Prostate gland (tissue), 2 donors: Measurements from ENCODE around the gene PSMG1. TPM values are rescaled to one million over a fixed set of nuclear protein-coding genes. Genes with fewer than 3 reads are reported as not detected.
"Not testable (repeated sequence)": the region's sequence is repeated elsewhere in the genome, so short reads cannot be mapped to it uniquely, and the experiment has no call there.

ENCODE experiments used
- DNase-seq: peaks from one replicate; pipeline ENCODE4 v3.0.0-alpha.2; 2019; ENCODE audit warnings: low spot score
- H3K27ac ChIP-seq, 2 donors: fragments of 200-600 bp; sonication (generic); 2 replicates each; pipeline ENCODE4 v1.5.1; 2017 to 2019
- H3K27me3 ChIP-seq: fragments of 200-600 bp; sonication (generic); replicated peaks from 2 replicates; pipeline ENCODE4 v1.5.1; 2019; ENCODE audit not compliant: insufficient read depth
- H3K36me3 ChIP-seq, 2 donors: fragments of 200-600 bp; sonication (generic); 1 replicate in 1 of 2; 2 replicates in 1 of 2; pipeline versions ENCODE4 v1.5.1 to v1.8.1; 2017 to 2019
- H3K4me1 ChIP-seq: fragments of 200-600 bp; sonication (generic); replicated peaks from 2 replicates; pipeline ENCODE4 v1.5.1; 2019
- H3K4me3 ChIP-seq, 2 donors: fragments of 200-600 bp; sonication (generic); 2 replicates each; pipeline ENCODE4 v1.5.1; 2017 to 2019
- H3K9me3 ChIP-seq: fragments of 200-600 bp; sonication (generic); 2 replicates; pipeline ENCODE4 v1.5.1; 2017
- POLR2A ChIP-seq: fragments of 450-650 bp; IDR thresholded peaks from one replicate; pipeline ENCODE4 v1.6.1; 2016; ENCODE audit warnings: antibody characterized with exemption, mild to moderate bottlenecking
- POLR2AphosphoS5 ChIP-seq: sonication (generic); formaldehyde crosslinking; IDR thresholded peaks from one replicate; pipeline ENCODE4 v1.6.1; 2017; ENCODE audit warnings: antibody characterized with exemption
- WGBS: methylation state at CpG from one replicate; pipeline ENCODE4 v1.1.5; 2018; 5-methylcytosine and 5-hydroxymethylcytosine counted together
- intact Hi-C: fragments of 100-400 bp; cut with DNase I; formaldehyde crosslinking; loops from one replicate; pipeline ENCODE4 v1.14.2; 2022
- total RNA-seq, 2 donors: library from RNA; depleted of rRNA; stranded (reverse); fragments of >200 nt; gene quantifications; one replicate each; pipeline ENCODE4 v1.1.0, GENCODE V29; 2016
- TF ChIP-seq, protein P1 (sequence below), 4 experiments: fragments of 200-600 bp in 2 of 4; fragments of 450-650 bp in 2 of 4; sonication (generic) in 2 of 4; IDR thresholded peaks; 1 replicate in 3 of 4; 2 replicates in 1 of 4; pipeline ENCODE4 v1.5.1; 2016 to 2019; ENCODE audit warnings: antibody characterized with exemption in 4 of 4, mild to moderate bottlenecking in 2 of 4, moderate library complexity in 2 of 4

Gene PSMG1
- total RNA-seq, 2 donors from 2014 or later, result 16.7 to 37.1 TPM

DNA sequence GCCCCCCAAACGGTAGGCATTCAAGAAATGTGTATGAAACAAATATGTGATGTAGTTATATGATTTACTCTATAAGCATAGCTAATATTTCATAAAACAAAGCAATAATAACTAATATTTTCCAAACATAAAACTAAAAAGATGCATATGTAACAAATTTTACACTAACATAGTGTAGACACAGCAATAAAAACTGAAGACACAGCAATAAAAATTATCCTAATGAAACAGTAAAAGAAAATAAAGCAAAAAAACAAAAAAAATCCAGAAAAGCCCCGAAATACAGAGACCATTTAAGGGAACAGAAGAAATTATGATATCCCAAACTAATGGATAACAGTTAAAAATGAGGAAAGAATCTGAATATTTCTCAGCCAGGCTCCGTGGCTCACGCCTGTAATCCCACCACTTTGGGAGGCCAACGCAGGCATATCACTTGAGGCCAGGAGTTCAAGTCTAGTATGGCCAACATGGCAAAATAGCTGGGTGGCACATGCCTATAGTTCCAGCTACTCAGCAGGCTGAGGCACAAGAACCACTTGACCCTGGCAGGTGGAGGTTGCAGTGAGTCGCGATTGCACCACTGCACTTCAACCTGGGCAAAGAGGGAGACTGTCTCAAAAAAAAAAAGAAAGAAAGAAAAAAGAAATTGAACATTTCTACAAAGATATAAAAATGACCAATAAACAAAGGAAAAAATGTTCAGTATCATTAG, 38.2 kb upstream of the PSMG1 start:
- H3K27ac ChIP-seq, result no peak overlapping the region
- WGBS, result 96% methylated on average over 7 of the region's 7 CpGs
- no peaks in the 10 kb centered on the region for H3K9me3 ChIP-seq
- no peak for DNase-seq
- no peak overlapping the region for H3K4me3 ChIP-seq
- no peaks in the 10 kb centered on the region for H3K36me3 ChIP-seq
- H3K27me3 ChIP-seq, result no peaks in the 10 kb centered on the region
- TF ChIP-seq POLR2AphosphoS5 (no peak), POLR2A (no peak)
- TF ChIP-seq, protein P1, sequence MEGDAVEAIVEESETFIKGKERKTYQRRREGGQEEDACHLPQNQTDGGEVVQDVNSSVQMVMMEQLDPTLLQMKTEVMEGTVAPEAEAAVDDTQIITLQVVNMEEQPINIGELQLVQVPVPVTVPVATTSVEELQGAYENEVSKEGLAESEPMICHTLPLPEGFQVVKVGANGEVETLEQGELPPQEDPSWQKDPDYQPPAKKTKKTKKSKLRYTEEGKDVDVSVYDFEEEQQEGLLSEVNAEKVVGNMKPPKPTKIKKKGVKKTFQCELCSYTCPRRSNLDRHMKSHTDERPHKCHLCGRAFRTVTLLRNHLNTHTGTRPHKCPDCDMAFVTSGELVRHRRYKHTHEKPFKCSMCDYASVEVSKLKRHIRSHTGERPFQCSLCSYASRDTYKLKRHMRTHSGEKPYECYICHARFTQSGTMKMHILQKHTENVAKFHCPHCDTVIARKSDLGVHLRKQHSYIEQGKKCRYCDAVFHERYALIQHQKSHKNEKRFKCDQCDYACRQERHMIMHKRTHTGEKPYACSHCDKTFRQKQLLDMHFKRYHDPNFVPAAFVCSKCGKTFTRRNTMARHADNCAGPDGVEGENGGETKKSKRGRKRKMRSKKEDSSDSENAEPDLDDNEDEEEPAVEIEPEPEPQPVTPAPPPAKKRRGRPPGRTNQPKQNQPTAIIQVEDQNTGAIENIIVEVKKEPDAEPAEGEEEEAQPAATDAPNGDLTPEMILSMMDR (IDR thresholded peaks at IDR 0.05), result no peak
- intact Hi-C loops, result no loop called here
- H3K4me1 ChIP-seq, result no peaks in the 10 kb centered on the region

DNA sequence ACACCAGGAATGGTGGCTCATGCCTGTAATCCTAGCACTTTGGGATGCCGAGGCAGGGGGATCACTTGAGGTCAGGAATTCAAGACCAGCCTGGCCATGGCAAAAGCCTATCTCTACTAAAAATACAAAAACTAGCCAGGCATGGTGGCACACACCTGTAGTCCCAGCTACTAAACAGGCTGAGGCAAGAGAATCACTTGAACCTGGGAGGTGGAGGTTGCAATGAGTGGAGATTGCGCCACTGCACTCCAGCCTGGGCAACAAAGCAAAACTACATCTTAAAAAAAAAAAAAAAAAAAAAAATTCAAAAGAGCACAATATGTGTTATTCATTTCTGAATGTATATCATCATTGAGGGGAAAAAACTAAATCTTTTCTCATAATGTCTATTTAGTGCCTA, 37.6 kb upstream of the PSMG1 start:
- DNase-seq, H3K36me3 ChIP-seq, H3K27ac ChIP-seq, H3K27me3 ChIP-seq, H3K4me3 ChIP-seq, H3K9me3 ChIP-seq, intact Hi-C loops, H3K4me1 ChIP-seq: not testable (repeated sequence)
- WGBS, result 100% methylated on average over 2 of the region's 2 CpGs

DNA sequence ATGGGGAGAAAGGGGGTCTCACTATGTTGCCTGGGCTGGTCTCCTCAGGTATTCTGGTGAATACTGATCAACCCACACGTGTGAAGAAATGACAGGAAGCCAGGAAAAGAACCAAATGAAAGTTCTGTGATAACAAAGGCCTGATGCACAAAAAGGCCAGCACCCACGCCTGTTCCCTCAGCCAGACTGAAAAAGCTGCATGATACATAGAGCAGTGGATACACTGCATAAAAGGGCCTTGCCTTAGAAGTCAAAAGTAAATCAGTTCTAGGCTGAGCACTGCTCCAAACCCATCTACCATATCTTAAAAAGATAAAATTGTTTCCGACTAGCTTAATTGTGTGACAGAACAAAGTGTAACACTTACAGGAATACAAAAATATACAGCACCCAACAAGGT, 36.9 kb upstream of the PSMG1 start:
- Histone ChIP-seq H3K9me3 (no peaks in the 10 kb centered on the region), H3K36me3 (no peaks in the 10 kb centered on the region), H3K27ac (no peak overlapping the region), H3K4me3 (no peak overlapping the region), H3K4me1 (no peaks in the 10 kb centered on the region), H3K27me3 (no peaks in the 10 kb centered on the region)
- intact Hi-C loops, result no loop called here
- DNase-seq, result no peak
- 82% methylated on average over 3 of the region's 3 CpGs for WGBS
- TF ChIP-seq POLR2AphosphoS5 (no peak), POLR2A (no peak)
- TF ChIP-seq, protein P1 (IDR thresholded peaks at IDR 0.05), result no peak

DNA sequence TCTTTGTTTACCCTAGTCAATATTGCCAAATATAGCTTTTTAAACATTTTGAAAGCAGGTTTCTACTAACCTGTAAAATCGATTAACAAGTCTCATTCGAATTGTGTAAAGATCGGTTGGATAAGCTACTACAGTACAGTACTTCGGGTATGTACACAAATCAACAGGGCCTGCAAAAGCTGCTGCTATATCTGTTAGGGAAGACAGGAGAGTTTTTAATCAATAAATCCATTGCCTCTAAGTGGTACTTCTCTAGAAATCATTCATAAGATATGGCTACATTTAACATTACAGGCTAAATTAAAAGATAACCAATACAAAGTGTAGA, 34.8 kb upstream of the PSMG1 start:
- 58% methylated on average over 4 of the region's 4 CpGs for WGBS
- intact Hi-C loops, result no loop called here
- no peak overlapping the region for H3K4me3 ChIP-seq
- H3K9me3 ChIP-seq, result no peaks in the 10 kb centered on the region
- no peaks in the 10 kb centered on the region for H3K4me1 ChIP-seq
- DNase-seq, result no peak
- H3K27me3 ChIP-seq, result no peaks in the 10 kb centered on the region
- H3K27ac ChIP-seq, result no peak overlapping the region
- TF ChIP-seq, protein P1 (IDR thresholded peaks at IDR 0.05), result no peak
- TF ChIP-seq POLR2A (no peak), POLR2AphosphoS5 (no peak)
- no peaks in the 10 kb centered on the region for H3K36me3 ChIP-seq

DNA sequence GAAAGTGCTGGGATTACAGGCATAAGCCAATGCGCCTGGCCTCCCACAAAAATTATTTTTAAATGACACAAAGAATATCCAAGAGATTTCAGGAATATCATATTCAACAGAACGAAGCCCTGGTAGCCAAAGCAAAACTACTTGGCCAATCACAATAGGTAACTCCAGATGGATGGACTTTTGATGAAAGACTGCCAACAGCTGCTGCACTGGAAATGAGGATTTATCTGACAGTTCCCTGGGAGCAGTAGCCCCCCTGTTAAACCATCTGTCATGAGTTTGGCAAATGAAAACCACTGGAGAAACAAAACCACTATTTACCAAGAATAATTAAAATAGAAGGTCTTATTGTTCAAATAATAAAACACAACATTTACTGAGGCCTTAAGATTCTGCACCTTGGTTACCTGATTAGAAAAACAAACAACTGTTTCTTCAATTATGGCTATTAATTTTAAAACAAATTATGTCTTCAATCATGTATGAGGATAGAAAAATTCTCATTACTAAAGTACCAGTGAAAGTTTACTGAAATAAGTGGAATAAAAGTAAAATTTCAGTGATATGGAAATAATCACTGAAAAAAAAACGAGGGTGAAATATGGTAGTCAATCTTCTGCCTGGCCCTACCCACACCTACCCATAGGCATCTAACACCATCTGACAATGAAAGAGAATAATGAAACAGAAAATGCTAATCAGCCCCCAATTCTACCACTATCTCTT, 34.3 kb upstream of the PSMG1 start:
- H3K4me3 ChIP-seq, result no peak overlapping the region
- no peaks in the 10 kb centered on the region for H3K27me3 ChIP-seq
- no peak overlapping the region for H3K27ac ChIP-seq
- DNase-seq, result no peak
- no peaks in the 10 kb centered on the region for H3K9me3 ChIP-seq
- TF ChIP-seq, protein P1 (IDR thresholded peaks at IDR 0.05), result no peak
- TF ChIP-seq POLR2A (no peak), POLR2AphosphoS5 (no peak)
- H3K4me1 ChIP-seq, result no peaks in the 10 kb centered on the region
- 86% methylated on average over 3 of the region's 3 CpGs for WGBS
- H3K36me3 ChIP-seq, result no peaks in the 10 kb centered on the region
- intact Hi-C loops, result no loop called here
